Activated CD8-positive, alpha-beta memory T cell treated with anti-CD3 and anti-CD28 coated beads, Interleukin-2, amount 50 U/mL, for 48 hours (primary cell): ENCODE data around the gene CFP.
"Not testable (repeated sequence)": the region's sequence is repeated elsewhere in the genome, so short reads cannot be mapped to it uniquely, and the experiment has no call there.

Source experiments
- DNase-seq: peaks from one replicate; pipeline ENCODE4 v3.0.0-alpha.2; 2020

The CFP gene

DNA sequence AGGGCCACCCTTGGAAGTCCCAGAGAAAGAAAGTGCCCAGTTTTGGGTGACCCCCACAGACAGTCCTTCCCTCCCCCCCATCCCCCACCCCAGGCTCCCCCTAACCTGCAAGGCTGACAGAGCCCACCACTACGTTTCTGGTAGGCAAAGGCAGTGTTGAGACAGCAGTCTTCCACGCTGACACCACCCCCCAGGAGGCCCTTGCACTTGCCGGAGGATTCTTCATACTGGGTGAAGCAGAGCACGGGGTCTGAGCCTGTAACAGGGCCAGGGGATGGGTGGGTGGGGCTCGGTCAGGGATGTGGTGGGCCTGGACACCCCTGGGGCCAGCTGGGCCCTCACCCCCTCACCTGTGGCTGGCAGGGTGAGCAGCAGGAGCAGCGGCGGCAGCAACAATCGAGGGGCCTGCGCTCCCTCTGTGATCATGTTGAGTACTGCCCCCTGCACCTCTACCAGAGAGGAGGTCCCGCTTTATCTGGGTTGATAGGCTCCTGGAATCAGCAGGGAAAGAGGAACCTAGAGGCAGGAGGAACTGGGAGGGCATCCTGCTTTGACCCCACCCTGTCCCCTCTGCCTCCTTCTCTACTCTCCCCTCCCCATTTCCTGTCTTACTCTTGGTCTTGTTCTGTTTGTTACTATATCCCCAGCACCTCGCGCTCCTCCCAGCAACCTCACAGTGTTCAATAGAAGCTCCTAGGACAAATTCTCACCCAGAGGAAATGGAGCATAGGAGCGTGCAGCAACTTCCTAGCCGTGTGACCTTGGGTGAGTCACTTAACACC lies at the start of gene CFP:
TSS of gene CFP (minus strand) at position 512 of the 782 bp plus-strand sequence. CDS start at position 426, 86 bp downstream.
- DNase-seq, result no peak

- not testable (repeated sequence) for DNase-seq
These were observed 46.5 kb upstream of the CFP start for GRCh38 chrX:47675959-47676859.

DNA sequence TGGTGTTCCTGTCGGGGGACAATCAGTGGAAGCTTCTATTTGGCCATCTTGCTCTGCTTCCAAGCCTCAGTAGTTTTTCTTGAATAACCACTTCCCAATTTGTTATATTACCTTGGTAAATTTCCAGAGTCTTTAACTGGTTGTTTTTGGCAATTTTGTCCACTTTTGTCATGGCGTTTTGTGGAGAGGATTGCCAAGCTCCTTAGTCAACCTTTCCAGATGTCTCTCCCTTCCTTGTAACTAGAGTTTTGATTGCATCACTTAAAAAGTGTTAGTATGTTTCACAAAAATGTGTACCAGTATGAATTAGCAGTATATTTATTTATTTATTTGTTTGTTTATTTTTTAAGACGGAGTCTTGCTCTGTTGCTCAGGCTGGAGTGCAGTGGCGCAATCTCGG lies 45.0 kb upstream of the CFP start:
- no peak for DNase-seq

GRCh38 chrX:47665797-47666196 lies 36.1 kb upstream of the CFP start:
- DNase-seq, result not testable (repeated sequence)

DNA sequence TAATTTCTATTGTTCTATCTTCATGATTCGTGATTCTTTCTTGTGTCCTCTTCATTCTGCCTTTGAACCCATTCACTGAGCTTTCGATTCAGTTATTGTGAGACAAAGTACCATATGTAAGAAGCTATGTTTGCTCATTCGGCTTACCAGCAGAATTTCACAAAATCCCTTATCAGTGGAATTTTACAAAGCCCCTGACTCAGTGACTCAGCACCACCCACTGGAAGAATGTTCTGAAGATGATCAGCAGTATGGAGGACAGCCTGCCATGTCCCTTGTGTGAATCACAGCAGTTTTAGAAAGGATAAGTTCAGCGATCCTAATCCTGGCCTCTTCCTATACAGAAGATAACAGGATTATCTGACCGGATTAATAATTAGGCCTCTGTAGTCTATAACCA lies 35.0 kb upstream of the CFP start:
- DNase-seq, result no peak

- no peak for DNase-seq
These were observed 32.5 kb upstream of the CFP start for GRCh38 chrX:47662144-47662657.

GRCh38 chrX:47661539-47661938 lies 31.8 kb upstream of the CFP start:
- no peak for DNase-seq

- DNase-seq, result no peak
These were observed 29.6 kb upstream of the CFP start for GRCh38 chrX:47659421-47659726.

GRCh38 chrX:47658684-47659420 lies 29.1 kb upstream of the CFP start, which contains the start of gene UXT:
UXT (minus strand) TSS chrX:47659180; CDS start chrX:47658927, 253 bp downstream.
- peak; percentile 94 for DNase-seq

DNA sequence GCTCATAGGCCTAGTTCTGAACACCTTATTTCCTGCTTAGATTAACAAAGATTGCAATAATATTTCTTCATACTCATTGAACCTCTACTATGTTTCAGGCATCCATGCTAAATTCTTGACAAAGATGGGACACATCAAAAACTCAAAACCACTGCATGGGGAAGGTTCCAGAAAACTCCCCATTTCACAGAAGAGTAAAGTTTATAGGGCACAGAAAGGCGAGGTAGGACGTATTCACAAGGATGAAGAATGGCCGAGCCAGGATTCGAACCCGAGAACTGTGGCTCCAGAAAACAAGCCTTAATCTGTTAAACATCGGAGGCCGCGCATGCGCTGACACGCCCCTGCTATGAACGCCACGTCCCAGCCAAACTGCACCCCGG lies 28.6 kb upstream of the CFP start:
- DNase-seq, result no peak

GRCh38 chrX:47651043-47651905 lies 21.5 kb upstream of the CFP start:
- no peak for DNase-seq

- peak; percentile 88 for DNase-seq
These were observed 20.7 kb upstream of the CFP start, which contains the start of gene ELK1 for GRCh38 chrX:47650164-47651042. ELK1 (minus strand) TSS chrX:47650563; CDS start chrX:47641441, 9,122 bp downstream.

- no peak for DNase-seq
These were observed 20.0 kb upstream of the CFP start for GRCh38 chrX:47649781-47650163.

DNA sequence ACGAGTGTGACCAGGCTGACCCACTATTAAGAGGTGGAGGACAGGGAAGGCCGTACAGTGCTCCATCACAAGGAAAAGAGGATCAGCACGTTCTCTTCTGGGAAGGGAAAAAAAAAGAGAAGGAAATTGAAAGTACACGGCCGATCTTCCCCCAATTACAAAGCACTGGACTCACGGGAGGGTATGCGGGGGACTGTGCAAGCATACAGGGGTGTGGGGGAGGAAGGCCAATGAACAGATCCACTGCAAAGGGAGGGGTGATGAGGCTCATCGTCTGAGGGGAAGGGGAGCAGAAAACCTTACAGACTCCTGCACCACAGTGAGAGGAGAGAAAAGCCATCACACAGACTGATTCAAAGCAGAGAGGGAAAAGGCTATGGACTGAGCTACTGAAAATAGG lies 19.5 kb upstream of the CFP start:
- no peak for DNase-seq

GRCh38 chrX:47648376-47648775 lies 18.6 kb upstream of the CFP start:
- DNase-seq, result no peak

GRCh38 chrX:47646636-47647035 lies 16.9 kb upstream of the CFP start:
- DNase-seq, result no peak

- DNase-seq, result no peak
These were observed 15.8 kb upstream of the CFP start for GRCh38 chrX:47645530-47645929.

- no peak for DNase-seq
These were observed 14.9 kb upstream of the CFP start for GRCh38 chrX:47644557-47645091.

DNA sequence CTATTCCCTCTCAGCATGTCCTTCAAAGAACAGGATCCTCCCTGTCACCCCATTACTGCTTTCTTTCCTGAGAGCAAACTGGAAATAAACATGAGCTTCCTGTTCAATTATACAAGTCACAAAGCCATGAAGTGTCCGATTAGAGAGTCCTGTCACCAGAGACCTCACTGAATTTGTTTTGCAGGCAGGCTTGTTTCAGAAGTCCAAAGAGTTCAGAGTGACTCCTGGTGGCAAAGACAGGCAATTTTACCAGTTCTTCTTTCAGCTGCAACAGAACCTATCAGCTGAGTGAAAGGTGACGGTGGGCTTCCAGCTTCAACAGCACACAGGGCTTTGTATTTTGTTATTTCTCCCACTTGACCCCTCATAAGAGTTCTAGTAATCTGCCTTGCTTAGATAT lies 14.2 kb upstream of the CFP start:
- DNase-seq, result no peak

- DNase-seq, result no peak
These were observed 9.1 kb upstream of the CFP start for GRCh38 chrX:47638816-47639215.
